Stimulated activated CD4-positive, alpha-beta T cell treated with anti-CD3 and anti-CD28 coated beads, Interleukin-1b, Interleukin-23, amount 100 ng/mL, for 4 hours (primary cell): ENCODE measurements around the gene PRUNE2.
"Not testable (repeated sequence)": the region's sequence is repeated elsewhere in the genome, so short reads cannot be mapped to it uniquely, and the experiment has no call there.

Source experiments
- DNase-seq, 2 donors: peaks; one replicate each; pipeline ENCODE4 v3.0.0-alpha.2; 2020; ENCODE audit warnings: low read depth in 2 of 2

The PRUNE2 gene

GRCh38 chr9:76800901-76801300 is 105.0 kb downstream of the PRUNE2 start:
- no peak for DNase-seq

- DNase-seq = no peak
These were observed 106.4 kb downstream of the PRUNE2 start for GRCh38 chr9:76799473-76799872.

DNA sequence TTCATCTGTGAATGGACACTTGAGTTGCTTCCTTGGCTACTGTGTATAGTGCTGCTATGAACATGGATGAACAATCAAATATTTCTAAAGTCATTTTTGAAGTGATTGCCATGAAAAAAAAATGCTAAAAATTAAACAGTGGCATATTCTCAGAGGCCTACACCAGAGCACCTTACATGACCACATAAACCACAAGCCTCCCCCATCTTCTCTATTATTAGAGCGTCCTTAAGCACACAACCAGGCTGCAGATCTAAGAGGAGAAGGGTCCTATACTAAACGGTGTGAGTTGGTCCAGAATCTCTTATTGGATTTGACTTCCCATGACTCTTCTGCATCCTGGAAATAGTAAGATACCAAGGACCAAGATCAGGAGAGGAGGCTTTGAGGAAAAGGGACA is 107.4 kb downstream of the PRUNE2 start:
- no peak for DNase-seq

DNA sequence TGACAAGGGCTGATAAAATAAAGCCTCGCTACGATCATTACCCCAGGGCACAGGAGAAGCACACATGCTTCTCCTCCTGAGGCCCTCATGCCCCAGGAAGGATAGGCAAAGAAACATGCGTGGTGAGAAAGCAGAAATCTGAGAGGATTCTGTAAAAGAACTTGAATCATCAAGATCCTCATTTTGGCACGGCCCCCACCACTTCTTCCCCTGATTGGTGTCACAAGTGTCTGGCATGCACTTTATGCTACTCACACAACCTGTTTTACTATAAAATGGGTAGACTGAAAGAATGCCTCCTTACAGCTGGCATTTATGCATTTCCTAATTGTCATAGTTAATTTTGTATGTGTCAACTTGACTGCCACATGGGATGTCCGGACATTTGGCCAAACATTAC is 109.6 kb downstream of the PRUNE2 start:
- DNase-seq = no peak

- no peak for DNase-seq
These were observed 112.0 kb downstream of the PRUNE2 start for GRCh38 chr9:76793784-76794431.

GRCh38 chr9:76789840-76790239 is 116.1 kb downstream of the PRUNE2 start:
- no peak for DNase-seq

GRCh38 chr9:76787677-76788076 is 118.2 kb downstream of the PRUNE2 start:
- DNase-seq = no peak

DNA sequence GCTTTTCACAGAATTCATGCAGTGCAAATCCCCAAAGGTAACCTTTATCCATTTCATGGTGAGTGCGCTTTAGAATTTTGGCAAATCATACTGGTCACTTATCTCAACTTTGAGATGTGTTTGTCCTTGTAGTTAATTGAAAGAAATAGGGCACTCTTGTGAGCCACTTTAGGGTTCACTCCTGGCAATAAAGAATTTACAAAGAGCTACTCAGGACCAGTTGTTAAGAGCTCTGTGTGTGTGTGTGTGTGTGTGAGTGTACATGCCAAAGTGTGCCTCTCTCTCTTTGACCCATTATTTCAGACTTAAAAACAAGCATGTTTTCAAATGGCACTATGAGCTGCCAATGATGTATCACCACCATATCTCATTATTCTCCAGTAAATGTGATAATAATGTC is 120.4 kb downstream of the PRUNE2 start:
- no peak for DNase-seq

DNA sequence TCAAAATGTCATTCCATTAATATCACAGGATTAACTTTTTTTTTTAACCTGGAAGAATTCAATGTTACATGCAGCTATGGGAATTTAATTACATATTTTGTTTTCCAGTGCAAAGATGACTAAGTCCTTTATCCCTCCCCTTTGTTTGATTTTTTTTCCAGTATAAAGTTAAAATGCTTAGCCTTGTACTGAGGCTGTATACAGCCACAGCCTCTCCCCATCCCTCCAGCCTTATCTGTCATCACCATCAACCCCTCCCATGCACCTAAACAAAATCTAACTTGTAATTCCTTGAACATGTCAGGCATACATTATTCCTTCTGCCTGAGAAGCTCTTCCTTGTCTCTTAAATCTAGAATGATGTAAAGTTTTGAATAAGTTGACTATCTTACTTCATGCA is 121.0 kb downstream of the PRUNE2 start:
- DNase-seq = no peak

DNA sequence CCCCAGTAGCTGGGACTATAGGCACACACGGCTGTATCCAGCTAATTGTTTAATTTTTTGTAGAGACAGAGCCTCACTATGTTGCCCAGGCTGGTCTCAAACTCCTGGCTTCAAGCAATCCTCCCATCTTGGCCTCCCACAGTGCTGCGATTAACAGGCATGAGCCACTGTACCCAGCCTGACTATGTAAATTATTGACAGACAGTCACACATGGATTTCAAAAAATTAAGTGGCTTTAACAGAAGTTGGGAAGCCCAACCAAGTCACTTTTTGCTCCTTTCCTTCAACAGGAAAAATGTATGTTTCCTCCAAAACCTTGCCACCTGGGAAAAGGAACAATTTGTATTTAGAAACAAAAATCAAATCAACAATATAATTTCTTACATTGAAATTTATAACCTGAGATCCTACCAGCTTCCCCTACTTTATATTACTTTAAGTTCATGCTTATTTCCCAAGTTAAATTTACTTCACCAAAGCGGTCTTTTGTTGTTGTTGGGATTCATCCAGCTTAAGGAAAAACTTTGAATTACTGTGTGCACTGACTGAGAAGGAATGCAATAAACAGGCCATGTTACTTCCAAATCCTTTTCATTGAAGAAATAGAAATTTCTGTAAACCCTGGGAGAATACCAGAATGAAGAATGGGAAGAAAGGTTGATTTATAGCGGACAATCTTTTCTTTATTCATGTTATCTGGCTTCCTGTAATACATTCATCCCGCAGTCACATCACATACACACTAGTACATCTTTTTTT is 133.0 kb downstream of the PRUNE2 start:
- DNase-seq = no peak

DNA sequence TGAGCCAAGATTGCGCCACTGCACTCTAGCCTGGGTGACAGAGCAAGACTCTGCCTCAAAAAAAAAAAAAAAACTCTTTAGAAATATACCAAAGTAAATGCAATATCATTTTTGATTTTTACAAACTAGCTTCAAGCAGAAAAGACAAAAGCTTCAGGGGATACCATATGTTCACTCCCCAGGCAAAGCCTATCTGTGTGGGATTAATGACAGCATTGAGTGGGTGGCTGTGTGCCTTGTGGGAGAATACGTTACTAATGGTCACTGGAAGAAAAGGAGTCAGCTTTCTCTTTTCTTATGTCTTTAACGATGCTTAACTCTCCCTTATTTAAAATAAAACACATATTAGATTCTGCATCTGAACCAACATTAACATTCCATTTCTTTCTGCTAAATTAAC is 139.8 kb downstream of the PRUNE2 start:
- no peak for DNase-seq

- no peak for DNase-seq
These were observed 141.8 kb downstream of the PRUNE2 start, which contains the start of gene PCA3 for GRCh38 chr9:76764138-76764537. PCA3 (plus strand) TSS chr9:76764438.

GRCh38 chr9:76761448-76761847 is 144.5 kb downstream of the PRUNE2 start:
- DNase-seq = no peak

- DNase-seq = no peak
These were observed 146.2 kb downstream of the PRUNE2 start for GRCh38 chr9:76759732-76760131.

DNA sequence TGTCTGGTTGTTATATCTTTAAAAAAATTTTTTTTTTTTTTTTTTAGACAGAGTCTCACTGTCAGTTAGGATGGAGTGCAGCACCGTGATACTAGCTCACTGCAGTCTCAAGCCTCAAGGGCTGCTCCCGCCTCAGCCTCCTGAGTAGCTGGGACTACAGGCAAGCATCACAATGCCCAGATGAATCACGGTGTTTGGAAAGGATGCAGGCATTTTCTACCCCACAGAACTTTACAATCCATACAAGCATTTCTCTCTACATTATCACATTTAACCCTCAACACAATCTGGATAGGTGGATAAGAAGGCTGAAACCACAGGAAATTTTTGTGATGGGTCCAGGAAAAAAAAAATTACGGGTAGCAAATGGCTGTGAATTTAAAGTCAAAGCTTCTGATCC is 147.4 kb downstream of the PRUNE2 start:
- no peak for DNase-seq

DNA sequence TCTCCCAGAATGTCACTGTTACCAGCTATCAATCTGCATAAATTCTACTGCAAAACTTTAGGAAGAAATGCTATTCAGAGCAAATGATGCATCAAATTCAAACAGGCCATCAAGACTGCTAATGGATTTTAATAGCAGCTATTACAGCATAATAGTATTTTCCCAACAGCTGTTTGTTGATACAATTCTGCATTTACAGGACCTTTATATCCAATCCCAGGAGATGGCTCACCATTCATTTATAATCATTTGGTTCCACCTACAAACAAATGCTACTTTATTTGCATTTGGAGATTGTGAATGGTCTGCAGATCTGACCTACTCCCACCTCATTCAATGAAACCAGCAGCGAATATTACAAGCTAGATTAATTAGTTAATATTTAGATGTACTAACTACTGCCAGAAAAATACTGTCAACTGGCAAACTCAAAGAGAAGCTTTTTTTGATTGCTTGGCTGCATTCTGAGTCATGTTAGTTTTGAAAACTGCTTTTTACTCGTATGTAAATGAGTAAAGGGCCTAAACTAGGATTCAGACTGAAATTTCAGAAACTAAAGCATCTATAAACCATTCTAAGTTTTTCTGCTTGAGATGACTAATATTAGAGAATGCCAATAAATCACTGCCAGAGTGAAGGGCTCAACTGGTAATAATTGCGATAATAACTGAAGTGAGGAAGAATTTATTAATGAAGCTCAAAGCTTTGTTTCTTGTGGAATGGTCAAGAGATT is 148.8 kb downstream of the PRUNE2 start:
- no peak for DNase-seq

DNA sequence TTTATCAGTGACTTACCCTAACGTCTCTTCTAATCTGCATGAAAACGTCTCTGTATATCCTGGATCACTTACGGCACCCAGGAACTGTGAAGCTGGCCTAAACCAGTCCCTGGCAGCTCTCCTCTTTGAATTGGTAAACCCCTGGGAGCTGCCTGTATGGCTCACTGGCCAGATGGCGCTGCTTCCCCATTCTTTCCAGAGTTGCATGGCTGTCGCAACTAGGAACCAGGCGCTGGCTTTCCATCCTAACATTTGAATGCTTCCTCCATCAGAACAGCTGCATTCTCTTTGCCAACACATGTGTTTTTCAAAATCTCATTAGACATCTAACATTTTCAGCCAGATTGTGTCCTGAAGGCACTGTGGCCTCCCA is 149.7 kb downstream of the PRUNE2 start:
- no peak for DNase-seq

DNA sequence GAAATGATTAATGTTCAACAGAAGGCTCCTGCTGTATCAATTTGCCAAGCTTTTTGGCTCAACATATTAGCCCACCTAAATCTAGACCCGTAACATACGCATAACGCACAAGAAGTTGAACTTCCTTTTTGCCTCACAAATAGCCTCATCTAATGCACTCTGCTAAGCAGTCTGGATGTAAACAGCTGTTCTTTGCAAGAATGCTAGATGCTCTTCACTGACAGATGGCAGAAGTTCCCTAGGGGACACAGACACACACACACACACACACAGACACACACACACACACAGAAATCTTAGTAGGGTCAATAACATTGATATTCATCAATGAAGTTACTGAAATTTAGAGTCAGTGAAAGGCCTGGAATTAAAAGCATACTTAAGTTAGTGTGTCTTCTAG is 154.9 kb downstream of the PRUNE2 start:
- DNase-seq = no peak

GRCh38 chr9:76744336-76744735 is 161.6 kb downstream of the PRUNE2 start:
- DNase-seq = no peak

- no peak for DNase-seq
These were observed 162.0 kb downstream of the PRUNE2 start for GRCh38 chr9:76743931-76744330.

- DNase-seq = not testable (repeated sequence)
These were observed 163.0 kb downstream of the PRUNE2 start for GRCh38 chr9:76742890-76743289.

- no peak for DNase-seq
These were observed 164.4 kb downstream of the PRUNE2 start for GRCh38 chr9:76741524-76741923.

- no peak for DNase-seq
These were observed 167.5 kb downstream of the PRUNE2 start for GRCh38 chr9:76738402-76738801.
